GM19328 (cell line): ENCODE results near the gene ADIPOR1.
"Not testable (repeated sequence)": the region's sequence is repeated elsewhere in the genome, so short reads cannot be mapped to it uniquely, and the experiment has no call there.

Experiments
- ATAC-seq: cut with Tn5 transposase; IDR thresholded peaks from one replicate; pipeline ENCODE4 v1.9.1; 2021; ENCODE audit warnings: mild to moderate bottlenecking, moderate library complexity; ENCODE audit not compliant: unreplicated experiment

Gene ADIPOR1, protein sequence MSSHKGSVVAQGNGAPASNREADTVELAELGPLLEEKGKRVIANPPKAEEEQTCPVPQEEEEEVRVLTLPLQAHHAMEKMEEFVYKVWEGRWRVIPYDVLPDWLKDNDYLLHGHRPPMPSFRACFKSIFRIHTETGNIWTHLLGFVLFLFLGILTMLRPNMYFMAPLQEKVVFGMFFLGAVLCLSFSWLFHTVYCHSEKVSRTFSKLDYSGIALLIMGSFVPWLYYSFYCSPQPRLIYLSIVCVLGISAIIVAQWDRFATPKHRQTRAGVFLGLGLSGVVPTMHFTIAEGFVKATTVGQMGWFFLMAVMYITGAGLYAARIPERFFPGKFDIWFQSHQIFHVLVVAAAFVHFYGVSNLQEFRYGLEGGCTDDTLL

DNA sequence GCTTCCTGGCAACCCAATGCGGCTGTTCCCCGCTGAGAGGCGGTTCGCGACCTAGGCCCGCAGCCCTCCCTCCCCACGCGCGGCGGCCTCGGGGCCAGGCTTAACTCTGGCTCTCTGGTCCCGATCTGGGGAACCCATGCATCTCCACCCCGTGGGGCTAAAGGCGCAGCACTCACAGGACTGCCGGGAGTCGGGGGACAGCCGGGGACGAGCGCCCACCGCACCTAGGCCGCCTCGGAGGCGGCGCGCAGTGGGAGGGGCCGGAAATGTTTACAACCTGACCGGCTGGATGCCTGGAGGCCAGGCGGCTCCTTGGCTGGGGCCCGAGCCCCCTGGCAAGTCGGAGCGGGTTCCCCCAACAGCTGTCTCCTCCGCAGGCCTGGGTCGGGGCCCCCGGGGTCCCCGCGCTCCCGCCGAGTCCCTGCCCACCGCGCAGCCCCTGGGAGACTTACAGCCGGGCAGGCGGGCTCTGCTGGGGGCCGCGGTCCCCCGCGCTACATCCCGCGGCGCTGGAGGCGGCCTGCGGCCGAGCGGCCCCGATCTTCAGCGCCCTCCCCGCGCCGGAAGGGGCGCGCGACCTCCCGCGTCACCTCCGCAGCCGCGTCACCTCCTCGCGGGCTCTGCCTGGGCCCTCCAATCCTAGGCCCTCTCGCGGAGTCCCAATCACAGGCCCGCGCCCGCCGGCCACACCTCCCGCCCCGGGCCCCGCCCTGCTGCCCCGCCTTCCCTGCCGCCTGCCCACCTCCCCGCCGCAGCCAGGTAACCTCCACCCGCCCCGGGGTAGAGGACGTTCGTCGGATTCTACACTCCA lies at the start of gene ADIPOR1:
ADIPOR1 (minus strand) TSS at position 580 of the 811 bp plus-strand sequence. CDS start 7,242 bp downstream, outside the sequence.
- peak; percentile 97 for ATAC-seq

DNA sequence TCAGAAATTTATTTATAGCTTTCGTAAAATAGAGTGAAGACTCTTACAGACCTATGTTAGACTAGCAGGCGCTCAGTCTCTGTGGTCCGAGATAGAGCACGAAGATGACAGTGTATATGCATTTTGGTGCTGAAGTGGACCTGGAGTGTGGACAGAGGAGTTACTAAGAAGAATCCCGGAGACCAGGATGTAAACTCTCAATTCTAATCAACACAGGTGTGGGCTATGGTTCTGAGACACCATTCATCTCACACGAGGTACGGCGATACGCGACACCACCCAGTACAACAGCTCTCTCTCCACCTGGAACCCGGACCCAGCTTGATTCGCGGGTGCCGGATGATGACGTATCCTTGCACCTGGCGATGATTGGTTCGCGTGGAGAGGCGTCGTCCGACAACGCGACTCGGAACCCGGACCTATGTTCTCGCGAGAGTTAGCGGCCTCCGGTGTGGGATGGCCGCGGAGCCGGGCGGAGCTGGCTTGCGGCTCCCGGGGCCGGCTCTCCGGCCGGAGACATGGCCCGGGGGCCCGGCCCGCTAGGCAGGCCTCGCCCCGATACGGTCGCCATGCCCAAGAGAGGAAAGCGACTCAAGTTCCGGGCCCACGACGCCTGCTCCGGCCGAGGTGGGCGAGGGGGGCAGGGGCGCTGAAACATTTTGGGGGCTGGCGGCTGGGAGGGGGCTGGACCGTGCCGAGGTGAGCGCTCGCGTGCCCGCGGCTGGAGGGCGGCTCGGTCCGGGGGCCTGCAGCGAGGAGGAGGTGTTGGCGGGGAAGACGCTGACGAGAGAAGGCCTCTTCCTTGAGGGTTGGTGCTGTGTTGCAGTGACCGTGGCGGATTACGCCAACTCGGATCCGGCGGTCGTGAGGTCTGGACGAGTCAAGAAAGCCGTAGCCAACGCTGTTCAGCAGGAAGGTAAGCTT lies 49.1 kb upstream of the ADIPOR1 start, which contains the start of gene TMEM183A:
TMEM183A (plus strand) TSS at position 427 of the 924 bp plus-strand sequence; CDS start at position 519, 92 bp downstream.
- peak; percentile 86 for ATAC-seq

- not testable (repeated sequence) for ATAC-seq
These were observed 47.5 kb upstream of the ADIPOR1 start for GRCh38 chr1:203005395-203006142.

- ATAC-seq: no peak
These were observed 44.8 kb upstream of the ADIPOR1 start for GRCh38 chr1:203002951-203003350.

GRCh38 chr1:203001986-203002385 lies 43.9 kb upstream of the ADIPOR1 start:
- no peak for ATAC-seq

GRCh38 chr1:203000217-203000944 lies 42.3 kb upstream of the ADIPOR1 start:
- no peak for ATAC-seq

GRCh38 chr1:202998836-202999750 lies 41.0 kb upstream of the ADIPOR1 start:
- no peak for ATAC-seq

- ATAC-seq: no peak
These were observed 36.6 kb upstream of the ADIPOR1 start for GRCh38 chr1:202994756-202995155.

DNA sequence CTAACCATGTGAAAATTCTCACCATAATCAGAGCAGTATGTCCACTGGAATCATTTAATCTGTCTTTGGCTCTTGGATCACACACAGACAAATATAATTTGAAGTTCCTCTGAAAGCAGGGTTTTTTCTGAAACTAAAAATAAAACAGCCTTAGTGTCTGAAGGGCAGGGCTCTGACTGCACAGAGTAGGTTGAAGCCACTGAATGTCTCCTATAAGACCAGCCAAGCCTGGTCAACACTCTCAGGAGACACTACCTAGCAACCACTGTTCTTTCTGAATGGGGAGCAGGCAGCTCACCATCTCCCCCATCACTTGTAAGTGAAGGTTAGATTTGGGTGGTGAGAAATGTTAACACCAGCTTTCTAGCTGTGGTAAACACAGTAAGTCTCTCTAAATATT lies 33.0 kb upstream of the ADIPOR1 start:
- ATAC-seq: no peak

- no peak for ATAC-seq
These were observed 31.8 kb upstream of the ADIPOR1 start for GRCh38 chr1:202989879-202990278.

- no peak for ATAC-seq
These were observed 29.9 kb upstream of the ADIPOR1 start for GRCh38 chr1:202987922-202988583.

GRCh38 chr1:202987255-202987654 lies 29.1 kb upstream of the ADIPOR1 start:
- no peak for ATAC-seq

DNA sequence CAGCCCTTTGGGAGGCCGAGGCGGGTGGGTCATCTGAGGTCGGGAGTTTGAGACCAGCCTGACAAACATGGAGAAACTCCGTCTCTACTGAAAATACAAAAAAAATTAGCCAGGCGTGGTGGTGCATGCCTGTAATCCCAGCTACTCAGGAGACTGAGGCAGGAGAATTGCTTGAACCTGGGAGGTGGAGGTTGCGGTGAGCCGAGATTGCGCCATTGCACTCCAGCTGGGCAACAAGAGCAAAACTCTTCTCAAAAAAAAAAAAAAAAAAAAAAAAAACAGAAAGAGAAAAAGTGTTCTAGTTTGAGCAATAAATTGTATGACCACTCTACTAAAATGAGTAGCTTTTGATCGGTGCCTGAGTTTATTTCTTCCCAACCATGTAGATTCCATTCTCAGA lies 28.0 kb upstream of the ADIPOR1 start:
- ATAC-seq: not testable (repeated sequence)

DNA sequence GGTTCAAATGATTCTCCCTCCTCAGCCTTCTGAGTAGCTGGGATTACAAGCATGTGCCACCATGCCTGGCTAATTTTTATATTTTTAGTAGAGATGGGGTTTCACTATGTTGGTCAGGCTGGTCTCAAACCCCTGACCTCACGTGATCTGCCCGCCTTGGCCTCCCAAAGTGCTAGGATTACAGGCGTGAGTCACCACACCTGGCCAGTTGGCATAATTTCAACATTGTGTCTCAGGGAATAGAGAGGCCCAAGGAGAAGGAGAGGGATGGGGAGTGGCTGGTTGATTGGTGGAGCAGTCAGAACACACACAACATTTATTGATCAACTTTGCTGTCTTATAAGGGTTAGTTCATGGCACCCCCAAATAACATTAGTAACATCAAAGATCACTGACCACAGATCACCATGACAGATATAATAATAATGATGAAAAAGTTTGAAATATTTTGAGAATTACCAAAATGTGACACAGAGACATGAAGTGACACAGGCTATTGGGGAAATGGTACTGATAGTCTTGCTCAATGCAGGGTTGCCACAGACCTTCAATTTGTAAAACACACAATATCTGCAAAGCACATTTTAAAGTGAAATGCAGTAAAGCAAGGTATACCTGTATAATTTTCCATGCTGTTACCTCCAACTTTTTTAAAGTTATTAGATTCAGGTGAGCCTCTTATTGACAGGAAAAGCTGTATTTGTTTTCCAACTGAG lies 24.8 kb upstream of the ADIPOR1 start:
- no peak for ATAC-seq

GRCh38 chr1:202981939-202982338 lies 23.8 kb upstream of the ADIPOR1 start:
- ATAC-seq: no peak

DNA sequence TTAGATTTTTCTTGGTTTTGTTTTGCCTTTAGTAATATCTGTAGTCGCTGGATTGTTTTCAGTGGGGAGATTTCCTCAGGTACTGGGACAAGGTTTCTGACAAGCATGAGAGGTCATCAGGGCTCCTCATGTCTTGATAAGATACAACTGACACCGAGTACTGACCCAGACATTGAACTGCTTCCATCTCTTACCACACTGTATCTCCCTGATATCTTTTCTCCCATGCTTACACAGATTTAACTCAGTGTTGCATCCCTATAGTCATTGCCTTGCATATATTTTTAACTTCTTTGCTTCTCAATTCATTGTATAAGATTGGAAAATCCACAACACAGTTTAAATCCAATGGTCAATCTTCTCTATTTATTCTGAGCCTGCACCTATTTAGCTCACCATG lies 21.3 kb upstream of the ADIPOR1 start:
- no peak for ATAC-seq

- ATAC-seq: no peak
These were observed 18.5 kb upstream of the ADIPOR1 start for GRCh38 chr1:202976633-202977032.
